ENCODE data around the gene ZNF844.
"Not testable (repeated sequence)": the region's sequence is repeated elsewhere in the genome, so short reads cannot be mapped to it uniquely, and the experiment has no call there.

ZNF844 gene

GRCh38 chr19:12095111-12095790 lies 30.7 kb downstream of the ZNF844 start:
- no peaks in the 10 kb centered on the region for H3K36me3 ChIP-seq (ENCODE audit: control insufficient read depth in 2 of 2, insufficient read depth in 1 of 2, low read length in 2 of 2)
- no peaks in the 10 kb centered on the region for H3K4me1 ChIP-seq (ENCODE audit: control insufficient read depth, insufficient read depth, low read length)
- H3K27ac ChIP-seq (ENCODE audit: extremely low read depth, low read depth, low read length) = no peak overlapping the region
- TF ChIP-seq ZNF530 (tag by site-specific recombination; IDR thresholded peaks at IDR 0.05; ENCODE audit: low read depth) = no peak
- no peak for TF ChIP-seq SCRT2 (tag by site-specific recombination; IDR thresholded peaks at IDR 0.05)
- no peak for TF ChIP-seq ZNF280D (tag by site-specific recombination; IDR thresholded peaks at IDR 0.05)
- TF ChIP-seq ZNF514 (tag by site-specific recombination; IDR thresholded peaks at IDR 0.05) = no peak
- no peak for TF ChIP-seq ZNF18 (tag by site-specific recombination; IDR thresholded peaks at IDR 0.05)
- POLR2A ChIA-PET = no interaction called here
- CTCF ChIA-PET = interaction anchor here (0.9 kb wide), 1 partner anchor 53 kb away, joined by 5 read pairs; no protein-coding TSS in a partner anchor
- no peak overlapping the region for H3K4me3 ChIP-seq (ENCODE audit: low read depth, low read length)
- H3K9me3 ChIP-seq (ENCODE audit: control insufficient read depth, insufficient read depth, low read depth, low read length) = no peaks in the 10 kb centered on the region

GRCh38 chr19:12098040-12098439 lies 33.5 kb downstream of the ZNF844 start:
- Histone ChIP-seq H3K4me3 (ENCODE audit: low read depth, low read length) (no peak overlapping the region), H3K4me1 (ENCODE audit: control insufficient read depth, insufficient read depth, low read length) (no peaks in the 10 kb centered on the region), H3K36me3 (ENCODE audit: control insufficient read depth in 2 of 2, insufficient read depth in 1 of 2, low read length in 2 of 2) (no peaks in the 10 kb centered on the region), H3K9me3 (ENCODE audit: control insufficient read depth, insufficient read depth, low read depth, low read length) (no peaks in the 10 kb centered on the region), H3K27ac (ENCODE audit: extremely low read depth, low read depth, low read length) (no peak overlapping the region)
- CTCF ChIA-PET = interaction anchor here (0.7 kb wide), 1 partner anchor 44 kb away, joined by 4 read pairs; no protein-coding TSS in a partner anchor
- POLR2A ChIA-PET = no interaction called here
- no peak for TF ChIP-seq HOXC10 (CRISPR knock-in tag; IDR thresholded peaks at IDR 0.05)
- no peak for TF ChIP-seq ZNF658 (tag by site-specific recombination; IDR thresholded peaks at IDR 0.05)
- no peak for TF ChIP-seq ZNF791 (tag by site-specific recombination; IDR thresholded peaks at IDR 0.05)
- TF ChIP-seq ZNF777 (tag by site-specific recombination; IDR thresholded peaks at IDR 0.05; ENCODE audit: borderline replicate concordance) = no peak
- TF ChIP-seq ZNF600 (tag by site-specific recombination; IDR thresholded peaks at IDR 0.05) = no peak
- TF ChIP-seq ZNF596 (tag by site-specific recombination; IDR thresholded peaks at IDR 0.05) = no peak
- TF ChIP-seq ZNF391 (tag by site-specific recombination; IDR thresholded peaks at IDR 0.05; ENCODE audit: borderline replicate concordance, low read depth) = no peak
- no peak for TF ChIP-seq ZNF629 (tag by site-specific recombination; IDR thresholded peaks at IDR 0.05)
- no peak for TF ChIP-seq ZNF24 (tag by site-specific recombination; IDR thresholded peaks at IDR 0.05)
- TF ChIP-seq ZNF26 (tag by site-specific recombination; IDR thresholded peaks at IDR 0.05) = no peak
- TF ChIP-seq ZNF112 (tag by site-specific recombination; IDR thresholded peaks at IDR 0.05) = no peak
- TF ChIP-seq ZNF449 (tag by site-specific recombination; IDR thresholded peaks at IDR 0.05) = no peak
- no peak for TF ChIP-seq ZNF148 (tag by site-specific recombination; IDR thresholded peaks at IDR 0.05; ENCODE audit: borderline replicate concordance)
- no peak for TF ChIP-seq ZBTB44 (tag by site-specific recombination; IDR thresholded peaks at IDR 0.05)

- CTCF ChIA-PET = interaction anchor here (0.6 kb wide), 1 partner anchor 582 kb away, joined by 4 read pairs; no protein-coding TSS in a partner anchor
- H3K27ac ChIP-seq (ENCODE audit: extremely low read depth, low read depth, low read length); H3K4me3 ChIP-seq (ENCODE audit: low read depth, low read length); H3K4me1 ChIP-seq (ENCODE audit: control insufficient read depth, insufficient read depth, low read length); POLR2A ChIA-PET; H3K36me3 ChIP-seq (ENCODE audit: control insufficient read depth in 2 of 2, insufficient read depth in 1 of 2, low read length in 2 of 2); H3K9me3 ChIP-seq (ENCODE audit: control insufficient read depth, insufficient read depth, low read depth, low read length): not testable (repeated sequence)
These were observed 39.4 kb downstream of the ZNF844 start for GRCh38 chr19:12103909-12104308.
